WTC11 (cell line): Measurements from ENCODE around the gene DARS2. TPM values are rescaled to one million over a fixed set of nuclear protein-coding genes. Genes with fewer than 3 reads are reported as not detected.
"Not testable (repeated sequence)": the region's sequence is repeated elsewhere in the genome, so short reads cannot be mapped to it uniquely, and the experiment has no call there.

Source experiments
- ATAC-seq: fragments of 200-7000 bp; cut with Tn5 transposase; 2 replicates; pipeline ENCODE4 v1.10.0; 2021; ENCODE audit warnings: mild to moderate bottlenecking, moderate library complexity
- CTCF ChIA-PET: fragments of 300-600 bp; sonication (Branson Sonifier 250); formaldehyde crosslinking; loops from one replicate; lab custom pipeline; 2021; ENCODE audit warnings: antibody characterized with exemption; lab: Charles Lee
- POLR2A ChIA-PET: fragments of 350-600 bp; sonication (Branson Sonifier 250); formaldehyde crosslinking; loops from one replicate; lab custom pipeline; 2021; ENCODE audit warnings: antibody characterized with exemption; lab: Charles Lee
- DNase-seq: peaks from one replicate; pipeline ENCODE4 v3.0.0; 2021; ENCODE audit warnings: low spot score
- H3K27ac Mint-ChIP-seq: 2 replicates; pipeline ENCODE4 v1.8.0; 2021; ENCODE audit warnings: mixed read lengths
- H3K27me3 Mint-ChIP-seq: 2 replicates; pipeline ENCODE4 v1.8.0; 2021; ENCODE audit warnings: low read depth, mild to moderate bottlenecking, moderate library complexity, mixed read lengths
- H3K36me3 Mint-ChIP-seq: 2 replicates; pipeline ENCODE4 v1.8.0; 2021; ENCODE audit warnings: mixed read lengths
- H3K4me1 Mint-ChIP-seq: 2 replicates; pipeline ENCODE4 v1.8.0; 2022; ENCODE audit warnings: mixed read lengths
- H3K4me3 Mint-ChIP-seq: 2 replicates; pipeline ENCODE4 v1.8.0; 2021; ENCODE audit warnings: mild to moderate bottlenecking, moderate library complexity, mixed read lengths
- H3K9me3 Mint-ChIP-seq: 2 replicates; pipeline ENCODE4 v1.8.0; 2021; ENCODE audit warnings: mixed read lengths
- ELF4 ChIP-seq: sonication (generic); formaldehyde crosslinking; IDR thresholded peaks from 2 replicates; pipeline ENCODE4 v1.8.1; 2022; ENCODE audit warnings: low read depth, mild to moderate bottlenecking, moderate library complexity, missing genetic modification reagents
- IRF2 ChIP-seq: sonication (generic); formaldehyde crosslinking; IDR thresholded peaks from 2 replicates; pipeline ENCODE4 v1.8.0; 2022; ENCODE audit warnings: low read depth, missing genetic modification reagents, borderline replicate concordance
- JAZF1 ChIP-seq: fragments of 250-450 bp; sonication (Bioruptor Pico); IDR thresholded peaks from 2 replicates; pipeline ENCODE4 v1.9.0; 2021; ENCODE audit warnings: moderate library complexity, mild to moderate bottlenecking, inconsistent platforms
- JUN ChIP-seq: sonication (generic); formaldehyde crosslinking; IDR thresholded peaks from 2 replicates; pipeline ENCODE4 v1.8.0; 2023; ENCODE audit warnings: mild to moderate bottlenecking, missing genetic modification reagents
- KAT7 ChIP-seq: sonication (generic); formaldehyde crosslinking; IDR thresholded peaks from 2 replicates; pipeline ENCODE4 v1.8.1; 2023; ENCODE audit warnings: missing genetic modification reagents, mild to moderate bottlenecking, borderline replicate concordance
- NR2C2 ChIP-seq: sonication (generic); formaldehyde crosslinking; IDR thresholded peaks from 2 replicates; pipeline ENCODE4 v1.8.0; 2022; ENCODE audit warnings: mild to moderate bottlenecking, missing genetic modification reagents
- OVOL2 ChIP-seq: fragments of 250-450 bp; sonication (Bioruptor Pico); IDR thresholded peaks from 2 replicates; pipeline ENCODE4 v1.9.0; 2021; ENCODE audit warnings: mild to moderate bottlenecking, borderline replicate concordance
- SMAD4 ChIP-seq: sonication (generic); formaldehyde crosslinking; IDR thresholded peaks from 2 replicates; pipeline ENCODE4 v1.8.0; 2022; ENCODE audit warnings: mild to moderate bottlenecking, missing genetic modification reagents
- TCF7 ChIP-seq: sonication (generic); formaldehyde crosslinking; IDR thresholded peaks from 2 replicates; pipeline ENCODE4 v1.8.0; 2022; ENCODE audit warnings: mild to moderate bottlenecking, low read depth, missing genetic modification reagents, moderate library complexity
- TEAD1 ChIP-seq: sonication (generic); formaldehyde crosslinking; IDR thresholded peaks from 2 replicates; pipeline ENCODE4 v1.8.0; 2022; ENCODE audit warnings: mild to moderate bottlenecking, missing genetic modification reagents
- total RNA-seq: library from RNA; stranded (reverse); gene quantifications from 3 replicates; pipeline ENCODE4 v1.2.3, GENCODE V29; 2021
- TF ChIP-seq, protein P1 (sequence below): sonication (generic); formaldehyde crosslinking; IDR thresholded peaks from 2 replicates; pipeline ENCODE4 v1.8.0; 2022; ENCODE audit warnings: mild to moderate bottlenecking, missing genetic modification reagents
- TF ChIP-seq, protein P2 (sequence below): sonication (generic); formaldehyde crosslinking; IDR thresholded peaks from 2 replicates; pipeline ENCODE4 v1.8.1; 2022; ENCODE audit warnings: low read depth, missing genetic modification reagents, borderline replicate concordance
- TF ChIP-seq, protein P3 (sequence below): sonication (generic); formaldehyde crosslinking; IDR thresholded peaks from 2 replicates; pipeline ENCODE4 v1.8.1; 2023; ENCODE audit warnings: mild to moderate bottlenecking, missing genetic modification reagents
- TF ChIP-seq, protein P4 (sequence below): fragments of 250-450 bp; sonication (Bioruptor Pico); IDR thresholded peaks from 2 replicates; pipeline ENCODE4 v1.8.0; 2021; ENCODE audit warnings: mild to moderate bottlenecking
- TF ChIP-seq, protein P5 (sequence below): sonication (generic); formaldehyde crosslinking; IDR thresholded peaks from 2 replicates; pipeline ENCODE4 v1.8.0; 2022; ENCODE audit warnings: mild to moderate bottlenecking, missing genetic modification reagents

The DARS2 gene
- total RNA-seq, 1 experiment from 2014 or later, result 38.0 TPM

DNA sequence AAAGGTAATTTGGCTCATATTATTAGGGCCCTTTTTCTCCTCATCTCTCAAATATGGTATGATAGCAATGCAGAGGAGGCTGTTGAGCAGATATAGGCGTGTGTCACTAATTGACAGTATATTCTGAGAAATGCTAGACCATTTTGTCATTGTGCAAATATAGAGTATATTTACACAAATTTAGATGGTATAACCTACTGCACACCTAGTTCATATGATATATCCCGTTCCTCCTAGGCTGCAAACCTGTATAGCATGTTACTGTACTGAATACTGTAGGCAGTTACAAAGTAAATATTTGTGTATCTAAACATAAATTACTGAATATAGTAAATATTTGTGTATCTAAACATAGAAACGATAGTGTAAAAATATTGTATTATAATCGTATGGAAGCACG is 52.3 kb downstream of the DARS2 start (continued):
- TF ChIP-seq, protein P1, sequence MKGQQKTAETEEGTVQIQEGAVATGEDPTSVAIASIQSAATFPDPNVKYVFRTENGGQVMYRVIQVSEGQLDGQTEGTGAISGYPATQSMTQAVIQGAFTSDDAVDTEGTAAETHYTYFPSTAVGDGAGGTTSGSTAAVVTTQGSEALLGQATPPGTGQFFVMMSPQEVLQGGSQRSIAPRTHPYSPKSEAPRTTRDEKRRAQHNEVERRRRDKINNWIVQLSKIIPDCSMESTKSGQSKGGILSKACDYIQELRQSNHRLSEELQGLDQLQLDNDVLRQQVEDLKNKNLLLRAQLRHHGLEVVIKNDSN (CRISPR knock-in tag), result no peak
- TF ChIP-seq KAT7, result no peak
- no peak for TF ChIP-seq TEAD1 (CRISPR knock-in tag)
- TF ChIP-seq IRF2, result no peak
- TF ChIP-seq, protein P2, sequence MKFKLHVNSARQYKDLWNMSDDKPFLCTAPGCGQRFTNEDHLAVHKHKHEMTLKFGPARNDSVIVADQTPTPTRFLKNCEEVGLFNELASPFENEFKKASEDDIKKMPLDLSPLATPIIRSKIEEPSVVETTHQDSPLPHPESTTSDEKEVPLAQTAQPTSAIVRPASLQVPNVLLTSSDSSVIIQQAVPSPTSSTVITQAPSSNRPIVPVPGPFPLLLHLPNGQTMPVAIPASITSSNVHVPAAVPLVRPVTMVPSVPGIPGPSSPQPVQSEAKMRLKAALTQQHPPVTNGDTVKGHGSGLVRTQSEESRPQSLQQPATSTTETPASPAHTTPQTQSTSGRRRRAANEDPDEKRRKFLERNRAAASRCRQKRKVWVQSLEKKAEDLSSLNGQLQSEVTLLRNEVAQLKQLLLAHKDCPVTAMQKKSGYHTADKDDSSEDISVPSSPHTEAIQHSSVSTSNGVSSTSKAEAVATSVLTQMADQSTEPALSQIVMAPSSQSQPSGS, result no peak
- no peak for TF ChIP-seq JUN (CRISPR knock-in tag)
- TF ChIP-seq NR2C2, result no peak
- TF ChIP-seq TCF7, result no peak
- no peak for TF ChIP-seq ELF4
- TF ChIP-seq, protein P3, sequence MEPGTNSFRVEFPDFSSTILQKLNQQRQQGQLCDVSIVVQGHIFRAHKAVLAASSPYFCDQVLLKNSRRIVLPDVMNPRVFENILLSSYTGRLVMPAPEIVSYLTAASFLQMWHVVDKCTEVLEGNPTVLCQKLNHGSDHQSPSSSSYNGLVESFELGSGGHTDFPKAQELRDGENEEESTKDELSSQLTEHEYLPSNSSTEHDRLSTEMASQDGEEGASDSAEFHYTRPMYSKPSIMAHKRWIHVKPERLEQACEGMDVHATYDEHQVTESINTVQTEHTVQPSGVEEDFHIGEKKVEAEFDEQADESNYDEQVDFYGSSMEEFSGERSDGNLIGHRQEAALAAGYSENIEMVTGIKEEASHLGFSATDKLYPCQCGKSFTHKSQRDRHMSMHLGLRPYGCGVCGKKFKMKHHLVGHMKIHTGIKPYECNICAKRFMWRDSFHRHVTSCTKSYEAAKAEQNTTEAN (CRISPR knock-in tag), result no peak
- TF ChIP-seq SMAD4 (CRISPR knock-in tag), result no peak
- no peak for TF ChIP-seq JAZF1 (CRISPR knock-in tag)
- no peak for TF ChIP-seq OVOL2 (CRISPR knock-in tag)
- TF ChIP-seq, protein P4, sequence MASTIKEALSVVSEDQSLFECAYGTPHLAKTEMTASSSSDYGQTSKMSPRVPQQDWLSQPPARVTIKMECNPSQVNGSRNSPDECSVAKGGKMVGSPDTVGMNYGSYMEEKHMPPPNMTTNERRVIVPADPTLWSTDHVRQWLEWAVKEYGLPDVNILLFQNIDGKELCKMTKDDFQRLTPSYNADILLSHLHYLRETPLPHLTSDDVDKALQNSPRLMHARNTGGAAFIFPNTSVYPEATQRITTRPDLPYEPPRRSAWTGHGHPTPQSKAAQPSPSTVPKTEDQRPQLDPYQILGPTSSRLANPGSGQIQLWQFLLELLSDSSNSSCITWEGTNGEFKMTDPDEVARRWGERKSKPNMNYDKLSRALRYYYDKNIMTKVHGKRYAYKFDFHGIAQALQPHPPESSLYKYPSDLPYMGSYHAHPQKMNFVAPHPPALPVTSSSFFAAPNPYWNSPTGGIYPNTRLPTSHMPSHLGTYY (CRISPR knock-in tag), result no peak
- TF ChIP-seq, protein P5, sequence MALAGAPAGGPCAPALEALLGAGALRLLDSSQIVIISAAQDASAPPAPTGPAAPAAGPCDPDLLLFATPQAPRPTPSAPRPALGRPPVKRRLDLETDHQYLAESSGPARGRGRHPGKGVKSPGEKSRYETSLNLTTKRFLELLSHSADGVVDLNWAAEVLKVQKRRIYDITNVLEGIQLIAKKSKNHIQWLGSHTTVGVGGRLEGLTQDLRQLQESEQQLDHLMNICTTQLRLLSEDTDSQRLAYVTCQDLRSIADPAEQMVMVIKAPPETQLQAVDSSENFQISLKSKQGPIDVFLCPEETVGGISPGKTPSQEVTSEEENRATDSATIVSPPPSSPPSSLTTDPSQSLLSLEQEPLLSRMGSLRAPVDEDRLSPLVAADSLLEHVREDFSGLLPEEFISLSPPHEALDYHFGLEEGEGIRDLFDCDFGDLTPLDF (CRISPR knock-in tag), result no peak

DNA sequence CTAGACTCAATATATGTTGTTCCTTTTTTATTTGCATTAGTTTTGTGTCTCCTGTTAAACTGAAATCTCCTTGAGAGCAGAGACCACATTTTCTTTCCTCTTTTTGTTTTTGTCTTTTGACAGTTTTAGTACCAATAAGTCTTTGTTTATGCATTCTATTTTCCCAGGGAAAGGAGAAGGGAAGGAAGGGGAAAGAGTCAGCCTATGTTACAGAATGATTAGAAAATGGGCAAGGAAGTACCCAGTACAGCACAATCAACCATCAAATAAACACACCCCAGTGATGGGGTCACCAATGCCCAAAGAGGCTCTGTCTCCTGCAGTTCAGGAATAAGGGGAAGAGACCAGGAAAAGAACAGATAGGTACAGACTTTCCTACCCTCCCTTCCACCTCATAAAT is 53.8 kb downstream of the DARS2 start:
- H3K9me3 Mint-ChIP-seq, result peaks cover 3% of the 10 kb centered on the region
- CTCF ChIA-PET, result no interaction called here
- TF ChIP-seq, protein P4 (CRISPR knock-in tag), result no peak
- TF ChIP-seq, all 79 proteins: peak for 0

DNA sequence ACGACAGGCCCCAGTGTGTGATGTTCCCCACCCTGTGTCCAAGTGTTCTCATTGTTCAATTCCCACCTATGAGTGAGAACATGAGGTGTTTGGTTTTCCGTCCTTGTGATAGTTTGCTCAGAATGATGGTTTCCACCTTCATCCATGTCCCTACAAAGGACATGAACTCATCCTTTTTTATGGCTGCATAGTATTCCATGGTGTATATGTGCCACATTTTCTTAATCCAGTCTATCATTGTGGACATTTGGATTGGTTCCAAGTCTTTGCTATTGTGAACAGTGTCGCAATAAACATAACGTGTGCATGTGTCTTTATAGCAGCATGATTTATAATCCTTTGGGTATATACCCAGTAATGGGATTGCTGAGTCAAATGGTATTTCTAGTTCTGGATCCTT is 56.6 kb downstream of the DARS2 start:
- H3K27ac Mint-ChIP-seq, H3K9me3 Mint-ChIP-seq, H3K27me3 Mint-ChIP-seq, DNase-seq, ATAC-seq, H3K4me1 Mint-ChIP-seq, H3K4me3 Mint-ChIP-seq, CTCF ChIA-PET, POLR2A ChIA-PET: not testable (repeated sequence)
- H3K36me3 Mint-ChIP-seq, result peaks cover 27% of the 10 kb centered on the region

More for the DNA sequence above, 53.8 kb downstream of the DARS2 start:
- DNase-seq (no peak), ATAC-seq (no peak)
- H3K27ac Mint-ChIP-seq, result no peak overlapping the region
- no peaks in the 10 kb centered on the region for H3K27me3 Mint-ChIP-seq
- H3K4me1 Mint-ChIP-seq, result no peaks in the 10 kb centered on the region
- peaks cover 34% of the 10 kb centered on the region for H3K36me3 Mint-ChIP-seq
- POLR2A ChIA-PET, result no interaction called here
- no peak overlapping the region for H3K4me3 Mint-ChIP-seq
